Glomerular endothelial cell (primary cell): ENCODE measurements around the gene POLE3. TPM values are rescaled to one million over a fixed set of nuclear protein-coding genes. Genes with fewer than 3 reads are reported as not detected.
"Not testable (repeated sequence)": the region's sequence is repeated elsewhere in the genome, so short reads cannot be mapped to it uniquely, and the experiment has no call there.

Experiments used
- DNase-seq: peaks from one replicate; pipeline ENCODE4 v3.0.0-alpha.2; 2011; ENCODE audit warnings: low read depth, low spot score; ENCODE audit errors: extremely low read depth
- total RNA-seq: library from RNA; depleted of rRNA; stranded (reverse); fragments of >200 nt; gene quantifications from 2 replicates; pipeline ENCODE4 v1.2.3, GENCODE V29; 2015

POLE3 gene
- total RNA-seq, result 36.9 and 40.0 TPM in 2 replicates

- peak; percentile 60 for DNase-seq
Observed at GRCh38 chr9:113410207-113410864, at the start of gene POLE3, which contains the start of gene C9orf43. Gene POLE3, minus strand, starts transcription at chr9:113410675. Its CDS starts 382 bp downstream, at chr9:113410293. Gene C9orf43, plus strand, starts transcription at chr9:113410747. Its CDS starts 2,747 bp downstream, at chr9:113413494.

GRCh38 chr9:113456235-113456634, 45.8 kb upstream of the POLE3 start:
- no peak for DNase-seq

- DNase-seq, result peak; percentile 86
Observed at GRCh38 chr9:113454914-113455761, 44.7 kb upstream of the POLE3 start.

GRCh38 chr9:113452113-113452605, 41.7 kb upstream of the POLE3 start:
- DNase-seq, result no peak

- no peak for DNase-seq
Observed at GRCh38 chr9:113449376-113449775, 38.9 kb upstream of the POLE3 start.

- peak; percentile 73 for DNase-seq
Observed at GRCh38 chr9:113446323-113446740, 35.9 kb upstream of the POLE3 start.

GRCh38 chr9:113444736-113445135, 34.3 kb upstream of the POLE3 start:
- no peak for DNase-seq

- DNase-seq, result not testable (repeated sequence)
Observed at GRCh38 chr9:113437716-113438115, 27.2 kb upstream of the POLE3 start.

GRCh38 chr9:113436728-113437515, 26.4 kb upstream of the POLE3 start:
- no peak for DNase-seq

GRCh38 chr9:113431191-113431590, 20.7 kb upstream of the POLE3 start:
- no peak for DNase-seq

GRCh38 chr9:113428062-113428615, 17.7 kb upstream of the POLE3 start:
- DNase-seq, result no peak

- no peak for DNase-seq
Observed at GRCh38 chr9:113427629-113428028, 17.2 kb upstream of the POLE3 start.

GRCh38 chr9:113426701-113427100, 16.2 kb upstream of the POLE3 start:
- no peak for DNase-seq

GRCh38 chr9:113425072-113425471, 14.6 kb upstream of the POLE3 start:
- no peak for DNase-seq

- DNase-seq, result no peak
Observed at GRCh38 chr9:113421726-113422125, 11.3 kb upstream of the POLE3 start.

- DNase-seq, result no peak
Observed at GRCh38 chr9:113417370-113417769, 6.9 kb upstream of the POLE3 start.

GRCh38 chr9:113416149-113416721, 5.8 kb upstream of the POLE3 start:
- no peak for DNase-seq

GRCh38 chr9:113409883-113410206, 630 bp downstream of the POLE3 start:
- DNase-seq, result no peak

GRCh38 chr9:113409481-113409880, 994 bp downstream of the POLE3 start:
- DNase-seq, result no peak

GRCh38 chr9:113406873-113407511, 3.5 kb downstream of the POLE3 start:
- not testable (repeated sequence) for DNase-seq
